NB4 (cell line): ENCODE results near the gene CRISPLD2.

Experiments
- CTCF ChIP-seq: IDR thresholded peaks from one replicate; pipeline ENCODE4 v1.5.1; 2012; ENCODE audit warnings: low read depth, low read length
- MAX ChIP-seq: IDR thresholded peaks from 2 replicates; pipeline ENCODE4 v1.6.1; 2011; ENCODE audit warnings: low read depth, low read length
- POLR2A ChIP-seq: IDR thresholded peaks from 2 replicates; pipeline ENCODE4 v1.6.1; 2011; ENCODE audit warnings: mild to moderate bottlenecking; ENCODE audit not compliant: insufficient read length; ENCODE audit errors: extremely low read depth

GRCh38 chr16:84874004-84874435 lies 54.2 kb downstream of the CRISPLD2 start:
- TF ChIP-seq POLR2A (no peak), CTCF (no peak), MAX (no peak)
